Right hindlimb (tissue), 1 donor: ENCODE results near the gene TAB3.

Source experiments
- DNase-seq: peaks from one replicate; pipeline ENCODE4 v3.0.0-alpha.2; 2018

TAB3 gene

DNA sequence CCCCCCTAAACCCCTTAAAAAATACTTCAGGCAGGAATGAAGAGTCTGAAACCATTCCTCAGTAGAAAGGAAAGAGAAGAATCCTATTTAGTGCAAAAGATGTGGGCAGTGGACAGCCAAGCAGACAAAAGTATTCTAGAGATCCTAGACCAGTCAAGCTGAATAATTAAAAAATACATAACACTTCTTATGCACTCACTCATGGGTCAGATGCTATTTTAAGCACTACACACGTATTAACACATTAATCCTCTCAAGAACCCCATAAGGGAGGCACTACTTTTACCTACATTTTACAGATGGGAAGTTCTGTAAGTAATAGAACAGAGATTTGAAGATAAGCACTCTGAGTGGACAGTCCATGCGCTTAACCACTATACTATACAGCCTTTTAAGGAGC is 5.9 kb downstream of the TAB3 start:
- no peak for DNase-seq

- DNase-seq, result no peak
These were observed 7.3 kb downstream of the TAB3 start for GRCh38 chrX:30881797-30882196.

- no peak for DNase-seq
These were observed 7.7 kb downstream of the TAB3 start for GRCh38 chrX:30881390-30881789.

GRCh38 chrX:30880058-30880457 is 9.0 kb downstream of the TAB3 start:
- DNase-seq, result no peak

DNA sequence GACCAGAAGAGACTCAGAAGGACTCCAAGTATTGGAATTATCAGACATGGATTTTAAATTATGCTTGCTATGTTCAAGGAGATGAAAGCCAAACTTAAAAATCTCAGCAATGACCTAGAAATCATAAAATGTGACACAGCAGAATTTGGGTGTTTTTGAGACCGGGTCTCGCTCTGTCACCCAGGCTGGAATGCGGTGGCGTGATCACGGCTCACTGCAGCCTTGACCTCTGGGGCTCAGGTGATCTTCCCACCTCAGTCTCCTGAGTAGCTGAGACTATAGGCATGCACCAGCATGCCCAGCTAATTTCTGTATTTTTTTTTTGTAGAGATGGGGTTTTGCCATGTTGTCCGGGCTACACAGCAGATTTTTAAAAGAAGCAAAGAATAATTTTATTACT is 12.7 kb downstream of the TAB3 start:
- no peak for DNase-seq

GRCh38 chrX:30875957-30876356 is 13.1 kb downstream of the TAB3 start:
- DNase-seq, result no peak

DNA sequence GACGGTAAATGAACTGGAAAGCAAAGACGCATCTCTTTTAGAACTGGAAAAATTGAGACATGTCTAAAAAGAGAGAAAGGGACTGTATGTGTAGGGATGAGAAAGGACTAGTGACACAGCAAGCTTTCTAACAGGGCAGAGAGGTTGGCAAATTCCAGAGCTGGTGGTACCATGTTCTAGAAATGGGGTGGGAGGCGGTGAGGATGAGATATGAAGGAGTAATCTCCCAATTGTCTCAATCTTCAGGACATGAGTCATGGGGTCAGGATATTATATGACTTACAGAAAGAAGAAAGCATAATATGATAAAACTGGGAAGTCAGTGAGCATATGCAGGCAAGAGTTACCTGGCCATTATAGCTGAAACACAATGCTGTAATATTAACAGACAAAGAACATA is 14.2 kb downstream of the TAB3 start:
- no peak for DNase-seq

DNA sequence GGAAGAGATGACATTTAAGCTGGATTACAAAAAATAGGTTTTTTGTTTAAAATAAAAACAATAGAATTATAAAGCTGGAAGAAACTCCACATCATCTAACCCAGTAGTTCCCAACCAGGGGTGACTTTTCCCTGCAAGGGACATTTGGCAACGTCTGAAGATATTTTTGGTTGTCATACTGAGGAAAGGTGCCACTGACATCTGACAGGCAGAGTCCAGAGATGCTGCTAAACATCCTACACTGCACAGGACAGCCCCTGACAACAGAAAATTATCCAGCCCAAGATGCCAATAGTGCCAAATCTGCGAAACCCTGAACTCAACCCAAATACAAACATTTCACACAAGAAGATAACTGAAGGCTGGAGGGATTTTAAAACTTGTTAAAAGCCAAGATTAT is 18.5 kb downstream of the TAB3 start:
- DNase-seq, result no peak

DNA sequence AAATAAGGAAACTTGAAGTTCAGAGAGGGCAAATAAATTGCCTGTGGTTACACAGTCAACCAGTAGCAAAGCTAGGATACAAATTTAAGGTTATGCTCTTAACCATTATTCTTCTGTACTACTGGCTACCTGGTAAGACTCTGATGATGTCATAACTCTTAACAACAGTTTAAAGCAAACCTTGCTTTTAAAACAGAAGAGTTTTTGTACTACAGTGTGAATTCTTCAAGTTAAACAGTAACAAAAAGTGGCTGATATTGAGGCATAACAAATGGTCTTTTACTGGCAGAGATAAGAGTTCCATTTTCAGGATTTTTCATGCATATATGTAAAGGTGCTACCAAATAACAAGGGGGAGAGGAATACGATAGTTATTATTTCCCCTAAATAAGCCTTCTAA is 23.4 kb downstream of the TAB3 start:
- no peak for DNase-seq

- no peak for DNase-seq
These were observed 24.0 kb downstream of the TAB3 start for GRCh38 chrX:30865015-30865414.

GRCh38 chrX:30864383-30864785 is 24.7 kb downstream of the TAB3 start:
- DNase-seq, result no peak

DNA sequence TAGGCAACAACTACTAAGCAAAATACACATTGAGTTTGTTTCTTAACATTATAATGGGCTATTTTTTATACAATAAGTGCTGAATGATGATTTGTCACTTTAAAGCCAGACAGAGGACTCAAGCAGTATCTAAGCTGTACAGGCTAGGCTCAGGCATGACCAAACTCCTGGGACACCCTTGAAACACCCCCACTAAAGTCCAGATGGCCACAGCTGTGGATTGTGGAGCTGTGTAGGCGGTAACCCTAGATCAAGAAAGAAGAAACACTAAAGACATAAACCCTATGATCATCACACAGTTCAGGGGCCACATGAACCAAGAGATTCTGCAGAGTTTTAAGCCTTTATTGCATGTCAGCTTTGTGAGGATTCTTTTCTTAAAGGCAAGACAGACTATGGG is 25.1 kb downstream of the TAB3 start:
- DNase-seq, result peak; percentile 20

- DNase-seq, result no peak
These were observed 31.0 kb downstream of the TAB3 start for GRCh38 chrX:30858098-30858497.

DNA sequence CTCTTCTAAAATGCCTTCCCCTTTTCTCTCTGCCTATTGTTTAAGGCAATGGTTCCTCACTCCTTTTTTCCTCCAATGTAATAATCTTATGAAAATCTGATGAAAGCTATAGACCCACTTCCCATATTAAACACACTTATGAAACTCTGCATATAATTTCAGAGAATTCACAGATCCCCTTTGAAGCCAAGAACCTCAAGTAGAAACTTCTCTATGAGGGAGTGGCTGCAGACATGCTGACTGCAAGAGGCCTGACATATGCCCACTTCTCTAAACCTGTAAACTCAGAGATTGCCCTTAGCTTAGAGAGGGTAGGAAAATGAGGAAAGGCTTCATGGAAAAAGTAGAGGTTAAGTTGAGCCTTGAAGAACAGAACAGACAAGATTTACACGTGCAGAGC is 37.6 kb downstream of the TAB3 start:
- DNase-seq, result no peak

DNA sequence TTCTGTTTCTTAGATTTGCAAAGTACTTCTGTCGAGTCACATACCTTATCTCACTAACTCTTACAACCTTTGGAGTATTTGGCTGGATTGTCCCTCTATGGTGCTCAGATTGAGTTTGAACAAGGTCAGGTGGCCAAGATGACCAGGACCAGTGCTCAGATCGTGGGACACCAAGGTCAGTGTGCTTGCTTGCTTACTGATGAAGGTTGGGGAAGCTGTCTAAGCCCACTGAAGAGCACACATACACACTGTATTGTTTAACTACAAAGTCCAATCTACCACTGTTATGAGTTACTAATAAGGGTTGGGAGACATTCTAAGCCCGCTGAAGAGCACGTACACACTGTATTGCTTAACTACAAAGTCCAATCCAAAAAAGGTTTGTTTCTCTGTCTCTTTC is 53.7 kb downstream of the TAB3 start:
- DNase-seq, result no peak

GRCh38 chrX:30833896-30834295 is 55.2 kb downstream of the TAB3 start:
- no peak for DNase-seq

GRCh38 chrX:30831082-30831481 is 58.0 kb downstream of the TAB3 start:
- DNase-seq, result no peak

GRCh38 chrX:30830326-30830943 is 58.6 kb downstream of the TAB3 start:
- no peak for DNase-seq

DNA sequence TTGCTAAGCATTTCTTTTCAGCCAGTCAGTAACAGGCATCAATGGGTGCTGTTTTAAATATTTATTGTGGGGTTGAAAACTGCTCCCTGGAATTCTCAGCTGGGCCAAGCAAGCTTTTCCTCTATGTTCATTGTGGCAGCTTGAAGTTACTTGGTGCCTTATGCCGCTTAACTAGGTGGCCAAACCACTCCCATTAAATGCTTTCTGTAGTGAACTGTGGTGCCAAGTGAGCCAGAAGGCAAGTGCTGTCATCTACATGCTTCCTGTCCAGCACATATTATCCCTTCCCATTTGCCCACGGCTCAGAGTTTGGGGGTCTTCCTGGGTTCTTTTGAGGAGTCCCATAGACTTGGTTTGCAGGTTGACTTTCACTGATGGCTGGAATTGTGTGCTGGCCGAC is 64.8 kb downstream of the TAB3 start:
- DNase-seq, result no peak

GRCh38 chrX:30822764-30823163 is 66.3 kb downstream of the TAB3 start:
- no peak for DNase-seq

DNA sequence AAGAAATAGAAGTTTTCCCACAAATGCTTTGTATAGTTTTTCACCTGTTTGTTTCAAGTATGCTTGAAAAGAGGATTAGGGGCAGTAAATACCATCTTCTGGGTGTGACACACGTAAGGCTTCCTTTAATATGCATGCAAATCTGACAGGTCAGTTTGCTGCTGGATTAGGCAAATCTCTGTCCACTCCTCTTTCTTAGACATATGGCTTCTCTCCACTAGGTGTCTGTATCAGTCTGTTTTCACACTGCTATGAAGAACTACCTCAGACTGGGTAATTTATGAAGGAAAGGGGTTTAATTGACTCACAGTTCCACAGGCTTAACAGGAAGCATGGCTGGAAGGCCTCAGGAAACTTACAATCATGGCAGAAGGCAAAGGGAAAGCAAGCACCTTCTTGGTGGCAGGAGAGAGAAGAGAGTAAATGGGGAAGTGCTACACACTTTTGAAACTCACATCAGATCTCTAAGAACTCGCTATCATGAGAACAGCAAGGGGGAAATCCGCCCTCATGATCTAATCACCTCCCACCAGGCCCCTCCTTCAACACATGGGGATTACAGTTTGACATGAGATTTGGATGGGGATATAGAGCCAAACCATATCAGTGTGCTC is 66.9 kb downstream of the TAB3 start:
- DNase-seq, result no peak

DNA sequence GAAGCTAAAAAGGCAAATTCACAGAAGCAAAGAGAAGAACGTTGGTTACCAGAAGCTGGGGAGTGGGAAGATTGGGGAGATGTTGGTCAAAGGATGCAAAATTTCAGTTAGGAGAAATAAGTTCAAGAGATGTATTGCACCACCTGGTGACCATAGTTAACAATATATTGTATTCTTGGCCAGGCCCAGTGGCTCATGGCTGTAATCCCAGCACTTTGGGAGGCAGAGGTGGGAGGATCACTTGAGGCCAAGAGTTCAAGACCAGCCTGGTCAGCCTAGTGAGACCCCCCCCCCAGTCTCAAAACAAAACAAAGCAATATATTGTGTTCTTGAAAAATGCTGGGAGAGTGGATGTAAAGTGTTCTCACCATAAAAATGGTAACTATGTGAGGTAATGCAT is 67.9 kb downstream of the TAB3 start:
- no peak for DNase-seq

GRCh38 chrX:30819080-30819479 is 70.0 kb downstream of the TAB3 start:
- no peak for DNase-seq

DNA sequence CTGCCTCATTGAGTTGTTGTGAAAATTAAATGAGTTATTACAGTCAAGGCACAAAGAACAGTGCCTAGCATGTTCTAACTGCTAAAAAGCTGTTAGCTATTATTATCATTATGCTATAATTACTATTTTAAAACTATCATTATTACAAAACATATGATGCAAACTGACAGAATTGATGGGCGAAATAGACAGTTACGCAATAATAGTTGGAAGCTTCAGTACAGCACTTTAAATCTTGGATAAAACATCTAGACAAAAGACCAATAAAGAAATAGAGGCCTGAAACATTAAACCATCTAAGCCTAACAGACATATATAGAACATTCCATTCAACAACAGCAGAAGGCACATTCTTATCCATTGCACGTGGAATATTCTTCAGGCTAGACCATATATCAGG is 73.0 kb downstream of the TAB3 start:
- no peak for DNase-seq

DNA sequence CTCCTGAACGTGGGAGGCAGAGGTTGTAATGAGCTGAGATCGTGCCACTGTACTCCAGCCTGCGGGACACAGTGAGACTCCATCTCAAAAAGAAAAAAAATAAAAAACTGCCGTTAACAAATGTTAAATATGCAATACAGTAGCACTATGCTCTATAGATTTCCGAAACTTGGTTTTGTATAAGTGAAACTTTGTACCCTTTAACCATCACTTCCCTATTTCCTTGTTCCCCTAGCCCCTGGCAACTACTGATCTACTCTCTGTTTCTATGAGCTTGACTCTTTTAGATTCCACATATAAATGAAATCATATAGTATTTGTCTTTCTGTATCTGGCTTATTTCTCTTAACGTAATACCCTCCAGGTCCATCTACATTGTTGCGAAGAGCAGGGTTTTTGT is 74.1 kb downstream of the TAB3 start:
- no peak for DNase-seq
